ENCODE results near the gene NNT.

- TF ChIP-seq, protein P1, sequence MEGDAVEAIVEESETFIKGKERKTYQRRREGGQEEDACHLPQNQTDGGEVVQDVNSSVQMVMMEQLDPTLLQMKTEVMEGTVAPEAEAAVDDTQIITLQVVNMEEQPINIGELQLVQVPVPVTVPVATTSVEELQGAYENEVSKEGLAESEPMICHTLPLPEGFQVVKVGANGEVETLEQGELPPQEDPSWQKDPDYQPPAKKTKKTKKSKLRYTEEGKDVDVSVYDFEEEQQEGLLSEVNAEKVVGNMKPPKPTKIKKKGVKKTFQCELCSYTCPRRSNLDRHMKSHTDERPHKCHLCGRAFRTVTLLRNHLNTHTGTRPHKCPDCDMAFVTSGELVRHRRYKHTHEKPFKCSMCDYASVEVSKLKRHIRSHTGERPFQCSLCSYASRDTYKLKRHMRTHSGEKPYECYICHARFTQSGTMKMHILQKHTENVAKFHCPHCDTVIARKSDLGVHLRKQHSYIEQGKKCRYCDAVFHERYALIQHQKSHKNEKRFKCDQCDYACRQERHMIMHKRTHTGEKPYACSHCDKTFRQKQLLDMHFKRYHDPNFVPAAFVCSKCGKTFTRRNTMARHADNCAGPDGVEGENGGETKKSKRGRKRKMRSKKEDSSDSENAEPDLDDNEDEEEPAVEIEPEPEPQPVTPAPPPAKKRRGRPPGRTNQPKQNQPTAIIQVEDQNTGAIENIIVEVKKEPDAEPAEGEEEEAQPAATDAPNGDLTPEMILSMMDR (IDR thresholded peaks at IDR 0.05; ENCODE audit: insufficient read depth, low read length, poor library complexity, severe bottlenecking), result no peak
- no peak for TF ChIP-seq EZH2phosphoT487 (conservative IDR thresholded peaks at IDR 0.05; ENCODE audit: low read length)
Observed at GRCh38 chr5:43604699-43605098, 1.7 kb downstream of the NNT start.

Data from SU-DHL-6 (cell line).